ENCODE measurements around the gene ZFP36L2. TPM values are rescaled to one million over a fixed set of nuclear protein-coding genes. Genes with fewer than 3 reads are reported as not detected.

ZFP36L2 gene
- total RNA-seq, 1 experiment from 2014 or later = 105 TPM

DNA sequence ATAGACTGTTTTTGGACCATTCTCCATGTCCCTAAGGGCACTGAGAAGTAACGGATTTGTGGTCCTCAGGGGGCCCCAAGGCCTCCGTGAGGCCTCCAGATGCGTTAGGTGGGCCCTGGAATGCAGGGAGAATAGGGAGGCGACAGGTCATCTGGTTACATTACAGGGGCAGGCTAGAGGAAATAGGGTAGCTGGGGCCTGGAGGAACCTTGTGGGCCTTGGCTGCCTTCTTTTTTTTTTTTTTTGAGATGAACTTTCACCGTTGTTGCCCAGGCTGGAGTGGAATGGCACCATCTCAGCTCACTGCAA lies 28.9 kb downstream of the ZFP36L2 start:
- H4K20me1 ChIP-seq (ENCODE audit: control insufficient read depth, insufficient read depth, insufficient read length) = no peaks in the 10 kb centered on the region
- no peaks in the 10 kb centered on the region for H3K79me2 ChIP-seq (ENCODE audit: insufficient read depth, low read length)
- no peak overlapping the region for H3K9ac ChIP-seq (ENCODE audit: extremely low read depth, insufficient read length, low read length)
- H3K79me1 ChIP-seq (ENCODE audit: insufficient read depth, low read depth, low read length, poor library complexity, severe bottlenecking) = no peaks in the 10 kb centered on the region
- Mint-ChIP-seq H3K27me3 (ENCODE audit: low read depth) (no peaks in the 10 kb centered on the region), H3K4me3 (no peak overlapping the region), H3K9me3 (no peaks in the 10 kb centered on the region), H3K36me3 (ENCODE audit: insufficient read depth in 1 of 3, low read depth in 3 of 3) (no peaks in the 10 kb centered on the region), H3K4me1 (peaks cover 16 to 25% of the 10 kb centered on the region in 2 experiments), H3K27ac (peak overlapping the region in 1 of 3 experiments; percentile 0; a peak in 1 of 7 replicates)
- H2BK12ac ChIP-seq (ENCODE audit: insufficient read length, low read depth, low read length) = no peak overlapping the region
- WGBS (ENCODE audit: extremely low coverage, insufficient read length, low lambda C conversion rate) = no CpG with 5 or more reads among the region's 5 CpGs
- no peak overlapping the region for H4K5ac ChIP-seq (ENCODE audit: insufficient read length, low read depth, low read length)
- H4K8ac ChIP-seq (replicated peaks; ENCODE audit: insufficient read length, low read depth, low read length) = no peak overlapping the region
- no peak for DNase-seq
- H2AFZ ChIP-seq (ENCODE audit: low read length) = no peak overlapping the region
- no peak overlapping the region for H3K18ac ChIP-seq (ENCODE audit: insufficient read length, low read depth, low read length)
- H2AK5ac ChIP-seq (ENCODE audit: insufficient read length, low read length) = no peak overlapping the region
- no peaks in the 10 kb centered on the region for H3K27me3 ChIP-seq (ENCODE audit: insufficient read depth, low read length)
- H3K23me2 ChIP-seq (ENCODE audit: insufficient read length, low read depth, low read length, poor library complexity, severe bottlenecking) = no peaks in the 10 kb centered on the region
- no peak overlapping the region for H3T11ph ChIP-seq (ENCODE audit: low read length)
- H2BK15ac ChIP-seq (ENCODE audit: low read depth, low read length) = no peak overlapping the region
- H2BK120ac ChIP-seq (ENCODE audit: low read depth, low read length, poor library complexity, severe bottlenecking) = no peak overlapping the region
- no peak overlapping the region for H3K4ac ChIP-seq (ENCODE audit: low read depth, low read length)
- no peak overlapping the region for H2BK20ac ChIP-seq (ENCODE audit: low read depth, low read length, poor library complexity, severe bottlenecking)
- H3K23ac ChIP-seq (ENCODE audit: insufficient read length, low read depth, low read length) = no peak overlapping the region
- H3K56ac ChIP-seq (ENCODE audit: insufficient read length, low read depth, low read length) = no peak overlapping the region
- no peak overlapping the region for H2BK5ac ChIP-seq (ENCODE audit: insufficient read length, low read length)
- no peak overlapping the region for H3K27ac ChIP-seq (ENCODE audit: insufficient read length, low read depth, low read length)
- no peaks in the 10 kb centered on the region for H3K9me3 ChIP-seq (ENCODE audit: control insufficient read depth, low read depth, low read length)
- no peaks in the 10 kb centered on the region; the same call in none of the 2 replicates for H3K4me1 ChIP-seq (ENCODE audit: insufficient read depth, low read length)
- no peak overlapping the region for H4K91ac ChIP-seq (ENCODE audit: insufficient read length, low read depth, low read length)
- H3K14ac ChIP-seq (ENCODE audit: insufficient read depth, low read length) = no peak overlapping the region
- no peak overlapping the region for H3K4me2 ChIP-seq (ENCODE audit: insufficient read depth, insufficient read length, low read length)
- TF ChIP-seq, protein P1, sequence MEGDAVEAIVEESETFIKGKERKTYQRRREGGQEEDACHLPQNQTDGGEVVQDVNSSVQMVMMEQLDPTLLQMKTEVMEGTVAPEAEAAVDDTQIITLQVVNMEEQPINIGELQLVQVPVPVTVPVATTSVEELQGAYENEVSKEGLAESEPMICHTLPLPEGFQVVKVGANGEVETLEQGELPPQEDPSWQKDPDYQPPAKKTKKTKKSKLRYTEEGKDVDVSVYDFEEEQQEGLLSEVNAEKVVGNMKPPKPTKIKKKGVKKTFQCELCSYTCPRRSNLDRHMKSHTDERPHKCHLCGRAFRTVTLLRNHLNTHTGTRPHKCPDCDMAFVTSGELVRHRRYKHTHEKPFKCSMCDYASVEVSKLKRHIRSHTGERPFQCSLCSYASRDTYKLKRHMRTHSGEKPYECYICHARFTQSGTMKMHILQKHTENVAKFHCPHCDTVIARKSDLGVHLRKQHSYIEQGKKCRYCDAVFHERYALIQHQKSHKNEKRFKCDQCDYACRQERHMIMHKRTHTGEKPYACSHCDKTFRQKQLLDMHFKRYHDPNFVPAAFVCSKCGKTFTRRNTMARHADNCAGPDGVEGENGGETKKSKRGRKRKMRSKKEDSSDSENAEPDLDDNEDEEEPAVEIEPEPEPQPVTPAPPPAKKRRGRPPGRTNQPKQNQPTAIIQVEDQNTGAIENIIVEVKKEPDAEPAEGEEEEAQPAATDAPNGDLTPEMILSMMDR (conservative IDR thresholded peaks at IDR 0.05) = no peak
